ENCODE measurements around the gene NFATC1.

- TF ChIP-seq CTCF (IDR thresholded peaks at IDR 0.05; ENCODE audit: low read depth, low read length, poor library complexity, severe bottlenecking) (no peak), EZH2phosphoT487 (IDR thresholded peaks at IDR 0.05; ENCODE audit: borderline replicate concordance, low read length) (no peak)
Measured at GRCh38 chr18:79495591-79496071, 99.9 kb downstream of the NFATC1 start.
